SK-N-DZ (cell line): ENCODE measurements around the gene STK32A.
"Not testable (repeated sequence)": the region's sequence is repeated elsewhere in the genome, so short reads cannot be mapped to it uniquely, and the experiment has no call there.

Experiments
- DNase-seq: peaks from one replicate; pipeline ENCODE4 v3.0.0-alpha.2; 2015; ENCODE audit warnings: low spot score

STK32A gene

GRCh38 chr5:147344861-147345260 lies 110.0 kb downstream of the STK32A start:
- DNase-seq, result no peak

- DNase-seq, result peak; percentile 18
Measured at GRCh38 chr5:147346006-147346561, 111.3 kb downstream of the STK32A start.

- no peak for DNase-seq
Measured at GRCh38 chr5:147348046-147348445, 113.2 kb downstream of the STK32A start.

- no peak for DNase-seq
Measured at GRCh38 chr5:147348451-147348850, 113.6 kb downstream of the STK32A start.

GRCh38 chr5:147349241-147349640 lies 114.4 kb downstream of the STK32A start:
- DNase-seq, result no peak

GRCh38 chr5:147359101-147359500 lies 124.3 kb downstream of the STK32A start:
- no peak for DNase-seq

GRCh38 chr5:147359581-147359980 lies 124.8 kb downstream of the STK32A start:
- no peak for DNase-seq

- no peak for DNase-seq
Measured at GRCh38 chr5:147360816-147361215, 126.0 kb downstream of the STK32A start.

GRCh38 chr5:147361441-147362175 lies 126.8 kb downstream of the STK32A start:
- no peak for DNase-seq

- DNase-seq, result not testable (repeated sequence)
Measured at GRCh38 chr5:147367381-147367780, 132.6 kb downstream of the STK32A start.

GRCh38 chr5:147369742-147370374 lies 135.0 kb downstream of the STK32A start:
- DNase-seq, result no peak

GRCh38 chr5:147371290-147371689 lies 136.5 kb downstream of the STK32A start:
- DNase-seq, result no peak

- no peak for DNase-seq
Measured at GRCh38 chr5:147372191-147372590, 137.4 kb downstream of the STK32A start.

- DNase-seq, result no peak
Measured at GRCh38 chr5:147373328-147373727, 138.5 kb downstream of the STK32A start.

- DNase-seq, result no peak
Measured at GRCh38 chr5:147375151-147375550, 140.3 kb downstream of the STK32A start.

GRCh38 chr5:147377682-147378081 lies 142.9 kb downstream of the STK32A start:
- DNase-seq, result no peak

GRCh38 chr5:147381555-147381954 lies 146.7 kb downstream of the STK32A start:
- no peak for DNase-seq

- DNase-seq, result peak; percentile 34
Measured at GRCh38 chr5:147382776-147383175, 147.9 kb downstream of the STK32A start.

- DNase-seq, result peak; percentile 57
Measured at GRCh38 chr5:147384346-147385193, 149.7 kb downstream of the STK32A start.

GRCh38 chr5:147387109-147387508 lies 152.3 kb downstream of the STK32A start:
- DNase-seq, result peak; percentile 11

- no peak for DNase-seq
Measured at GRCh38 chr5:147388184-147389108, 153.6 kb downstream of the STK32A start.
